GM12865 (cell line): ENCODE data around the gene RACGAP1.

Source experiments
- DNase-seq: peaks from one replicate; pipeline ENCODE4 v3.0.0; 2010; ENCODE audit warnings: low read depth
- H3K4me3 ChIP-seq: 2 replicates; pipeline ENCODE4 v1.5.1; 2011; ENCODE audit warnings: mild to moderate bottlenecking, low read depth, low read length, control low read depth
- CTCF ChIP-seq: IDR thresholded peaks from 2 replicates; pipeline ENCODE4 v1.5.1; 2011; ENCODE audit warnings: low read length, control low read depth, low read depth, inconsistent platforms; ENCODE audit not compliant: insufficient read depth; ENCODE audit errors: missing control alignments

RACGAP1 gene

DNA sequence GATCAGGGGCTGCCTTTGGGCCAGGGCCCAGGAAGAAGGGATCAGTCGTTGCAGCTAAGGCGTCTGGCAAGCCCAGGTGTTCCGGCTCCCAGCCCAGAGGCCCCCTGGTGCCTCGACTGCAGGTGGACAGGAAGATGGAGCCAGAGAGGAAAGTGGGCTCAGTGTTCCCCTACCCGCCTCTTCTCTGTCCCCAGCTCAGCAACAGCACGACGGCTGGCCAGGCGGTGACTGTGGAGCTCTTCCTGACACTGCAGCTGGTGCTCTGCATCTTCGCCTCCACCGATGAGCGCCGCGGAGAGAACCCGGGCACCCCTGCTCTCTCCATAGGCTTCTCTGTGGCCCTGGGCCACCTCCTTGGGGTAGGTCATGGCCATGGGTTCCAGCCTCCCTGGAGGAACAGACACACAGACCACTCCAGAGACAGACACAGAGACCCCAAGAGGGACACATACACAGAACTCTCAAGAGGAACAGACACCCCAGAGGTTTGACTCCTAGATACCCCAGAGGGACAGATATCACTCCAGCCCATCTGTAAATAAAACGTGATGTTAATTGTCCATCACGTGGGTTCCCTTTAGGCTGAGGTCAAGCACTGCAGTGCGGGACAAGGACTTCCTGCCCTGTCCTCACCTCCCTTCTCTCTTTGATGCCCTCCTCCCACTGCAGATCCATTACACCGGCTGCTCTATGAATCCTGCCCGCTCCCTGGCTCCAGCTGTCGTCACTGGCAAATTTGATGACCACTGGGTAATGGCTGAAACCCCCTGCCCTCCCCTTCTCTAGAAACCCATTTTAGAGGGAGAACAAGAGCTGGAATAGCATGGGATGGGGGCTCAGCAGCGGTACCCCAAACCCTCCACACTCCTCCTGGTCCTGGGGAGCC, 71.1 kb downstream of the RACGAP1 start:
- no peak for DNase-seq
- H3K4me3 ChIP-seq, result no peak overlapping the region
- TF ChIP-seq CTCF, result no peak

DNA sequence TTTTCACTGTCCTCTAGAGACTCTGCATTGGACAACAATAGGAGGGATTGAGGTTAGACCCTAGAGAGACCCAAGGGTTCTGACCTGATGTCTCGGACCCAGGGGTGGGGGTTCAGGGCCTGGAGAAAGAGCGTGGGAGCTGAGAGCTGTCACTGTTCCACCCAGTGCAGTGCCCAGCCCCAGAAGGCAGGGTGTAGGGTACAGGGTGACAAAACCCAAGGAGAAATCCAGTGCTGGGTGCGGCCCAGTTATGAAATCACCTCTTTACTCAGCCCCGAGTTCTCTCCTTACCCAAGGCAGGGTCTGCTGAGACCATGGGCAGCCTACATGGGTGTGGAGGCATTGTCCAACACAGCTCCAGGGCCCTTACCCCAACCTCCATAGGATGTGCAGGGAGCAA, 72.1 kb downstream of the RACGAP1 start:
- no peak for TF ChIP-seq CTCF
- no peak for DNase-seq
- no peak overlapping the region for H3K4me3 ChIP-seq

DNA sequence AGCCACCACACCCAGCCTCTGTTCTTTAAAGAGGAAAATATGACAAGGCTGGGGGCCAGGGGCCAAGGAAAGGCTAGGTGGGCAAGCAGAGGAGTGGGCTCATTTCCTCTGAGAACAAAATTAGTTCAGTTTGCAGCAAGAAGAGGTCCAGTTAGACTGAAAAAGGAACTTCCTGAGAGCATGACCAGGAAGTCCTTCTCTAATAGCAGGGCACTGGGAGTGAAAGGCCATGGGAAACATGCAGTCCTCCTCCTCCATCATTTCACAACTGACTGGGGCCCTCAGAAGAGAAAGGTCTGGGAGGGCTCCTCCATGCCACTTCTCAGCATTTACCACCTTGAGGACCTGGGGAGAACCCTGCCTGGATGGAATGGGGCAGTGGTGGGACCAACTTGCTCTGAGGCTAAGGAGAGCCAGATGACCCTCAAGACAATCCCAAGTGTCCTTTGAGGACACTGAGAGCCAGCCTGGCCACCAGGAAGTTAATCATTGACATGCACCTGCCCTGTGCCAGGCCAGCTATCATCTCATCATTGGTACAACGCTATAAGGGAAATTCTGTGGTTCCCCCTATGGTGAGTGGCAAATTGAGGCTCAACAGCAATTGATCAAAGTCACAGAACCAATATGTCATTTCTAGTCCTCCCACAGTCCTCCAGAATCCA, 72.8 kb downstream of the RACGAP1 start:
- H3K4me3 ChIP-seq, result no peak overlapping the region
- DNase-seq, result no peak
- TF ChIP-seq CTCF, result no peak

DNA sequence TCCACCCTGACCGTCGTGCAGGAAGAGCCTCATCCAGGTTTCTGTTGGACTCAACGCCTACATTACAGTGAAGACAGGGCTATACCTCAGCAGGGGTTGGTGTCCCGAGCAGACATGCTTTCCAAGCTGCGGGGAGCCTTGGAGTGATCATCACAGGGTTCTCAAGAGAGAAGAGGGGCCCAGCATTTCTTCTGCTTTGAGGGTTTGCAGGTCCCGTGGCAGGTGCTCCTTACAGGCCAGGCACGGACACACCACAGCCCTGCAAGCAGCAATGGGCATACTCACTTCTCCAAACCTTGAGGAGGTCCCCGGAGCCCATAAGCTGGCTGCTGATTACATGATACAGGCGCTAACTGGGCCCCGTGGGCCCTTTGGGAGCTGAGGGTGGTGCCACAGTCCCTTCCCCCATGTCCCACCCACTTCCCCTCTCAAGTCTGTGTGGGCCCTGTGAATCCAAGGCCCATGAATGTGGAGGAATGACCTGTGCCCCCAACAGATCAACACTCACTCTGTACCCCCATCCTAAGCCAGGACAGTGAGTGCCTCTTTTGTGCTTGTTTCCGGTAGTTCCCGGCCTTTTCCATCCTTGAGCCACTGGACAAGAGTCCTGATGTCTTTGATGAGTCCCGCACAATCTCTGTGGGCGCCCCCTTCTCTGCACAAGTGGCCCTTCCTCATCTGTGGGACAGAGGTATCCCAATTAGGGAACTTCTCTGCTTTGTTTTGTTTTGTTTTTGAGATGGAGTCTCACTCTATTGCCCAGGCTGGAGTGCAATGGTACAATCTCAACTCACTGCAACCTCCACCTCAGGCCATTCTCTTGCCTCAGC, 73.7 kb downstream of the RACGAP1 start:
- H3K4me3 ChIP-seq, result no peak overlapping the region
- TF ChIP-seq CTCF, result no peak
- no peak for DNase-seq

DNA sequence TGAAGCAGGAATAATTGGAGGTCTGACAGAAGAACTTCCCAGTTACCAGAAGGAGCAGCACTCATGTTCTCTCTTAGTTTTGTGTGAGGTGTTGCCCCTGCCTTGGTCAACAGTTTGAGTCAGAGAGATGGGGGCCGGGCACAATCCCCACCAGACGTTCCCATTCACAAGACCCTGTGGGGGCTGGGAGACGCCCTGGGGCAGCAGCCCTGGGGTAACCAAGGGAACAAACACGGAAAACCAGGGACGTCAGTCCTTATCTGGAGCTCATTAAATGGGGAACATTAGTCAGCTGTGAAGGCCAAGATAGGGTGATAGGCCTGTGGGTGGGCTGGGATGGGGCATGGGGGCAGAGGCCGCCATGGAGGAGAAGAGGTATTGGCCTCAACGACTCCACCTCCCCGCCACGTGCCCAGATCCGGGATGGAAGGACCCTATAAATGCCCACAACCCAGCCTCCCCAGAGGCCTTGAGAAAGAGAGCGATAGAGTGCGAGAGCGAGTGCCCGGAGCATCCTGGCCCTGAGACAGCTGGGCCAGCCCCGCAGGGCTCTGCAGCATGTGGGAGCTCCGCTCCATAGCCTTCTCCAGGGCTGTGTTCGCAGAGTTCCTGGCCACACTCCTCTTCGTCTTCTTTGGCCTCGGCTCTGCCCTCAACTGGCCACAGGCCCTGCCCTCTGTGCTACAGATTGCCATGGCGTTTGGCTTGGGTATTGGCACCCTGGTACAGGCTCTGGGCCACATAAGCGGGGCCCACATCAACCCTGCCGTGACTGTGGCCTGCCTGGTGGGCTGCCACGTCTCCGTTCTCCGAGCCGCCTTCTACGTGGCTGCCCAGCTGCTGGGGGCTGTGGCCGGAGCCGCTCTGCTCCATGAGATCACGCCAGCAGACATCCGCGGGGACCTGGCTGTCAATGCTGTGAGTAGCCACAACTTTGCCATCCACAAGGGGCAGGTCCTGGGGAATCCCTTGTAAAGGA, 74.7 kb downstream of the RACGAP1 start, which contains the start of gene AQP2:
Gene AQP2 (plus strand): TSS at position 465 of the 979 bp plus-strand sequence. CDS start 94 bp downstream, at position 559.
- no peak within 1 kb of the TSS for H3K4me3 ChIP-seq
- DNase-seq, result no peak
- TF ChIP-seq CTCF, result no peak

DNA sequence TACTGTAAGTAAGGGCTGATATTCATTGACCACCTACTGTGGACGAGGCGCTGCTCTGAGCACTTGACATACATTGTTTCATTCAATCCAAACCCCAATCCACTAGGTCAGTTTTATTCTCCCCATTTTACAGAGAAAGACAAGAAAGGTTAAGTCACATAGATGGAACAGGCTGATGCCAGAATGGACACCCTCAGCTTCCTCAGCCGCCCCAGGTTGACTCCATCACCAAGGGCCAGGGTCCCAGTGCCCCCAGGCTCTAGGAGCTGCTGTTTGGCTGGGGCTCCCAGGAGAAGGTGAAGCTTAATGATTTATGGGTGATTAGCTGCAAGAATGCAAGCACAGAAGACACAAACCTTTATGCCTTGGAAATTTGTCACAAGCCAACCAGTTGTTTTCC, 75.4 kb downstream of the RACGAP1 start:
- H3K4me3 ChIP-seq, result no peak overlapping the region
- no peak for TF ChIP-seq CTCF
- no peak for DNase-seq
